ENCODE measurements around the gene PPFIBP2.

DNA sequence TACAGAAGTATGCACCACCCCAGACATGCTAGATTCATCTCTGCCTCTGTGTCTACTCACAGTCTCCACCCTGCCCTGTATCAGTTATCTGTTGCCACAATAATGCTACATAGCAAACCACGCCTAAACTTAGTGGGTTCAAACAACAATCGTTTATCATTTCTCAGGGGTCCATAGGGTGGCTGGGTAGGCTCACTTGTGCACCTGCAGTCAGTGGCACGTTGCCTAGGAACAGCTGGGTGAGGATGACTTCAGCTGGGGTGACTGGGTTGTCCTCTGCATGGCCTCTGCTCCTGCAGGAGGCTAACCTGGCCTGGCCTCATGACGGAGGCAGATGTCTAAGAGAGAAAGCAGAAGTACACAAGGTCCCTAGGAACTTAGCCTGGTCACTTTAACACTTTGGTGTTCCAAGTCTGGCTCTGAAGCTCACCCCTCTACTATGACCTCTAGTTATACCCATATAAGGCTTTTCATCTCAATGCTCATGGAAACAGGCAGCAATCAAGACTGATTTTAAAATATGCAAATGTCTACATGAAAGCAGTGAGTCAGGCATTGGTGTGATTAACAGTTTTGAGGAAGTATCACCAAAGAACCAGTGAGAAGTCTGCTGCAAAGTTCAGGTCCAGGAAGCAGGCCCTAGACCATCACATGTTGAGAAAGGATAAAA, 17.8 kb upstream of the PPFIBP2 start:
- TF ChIP-seq, protein P1, sequence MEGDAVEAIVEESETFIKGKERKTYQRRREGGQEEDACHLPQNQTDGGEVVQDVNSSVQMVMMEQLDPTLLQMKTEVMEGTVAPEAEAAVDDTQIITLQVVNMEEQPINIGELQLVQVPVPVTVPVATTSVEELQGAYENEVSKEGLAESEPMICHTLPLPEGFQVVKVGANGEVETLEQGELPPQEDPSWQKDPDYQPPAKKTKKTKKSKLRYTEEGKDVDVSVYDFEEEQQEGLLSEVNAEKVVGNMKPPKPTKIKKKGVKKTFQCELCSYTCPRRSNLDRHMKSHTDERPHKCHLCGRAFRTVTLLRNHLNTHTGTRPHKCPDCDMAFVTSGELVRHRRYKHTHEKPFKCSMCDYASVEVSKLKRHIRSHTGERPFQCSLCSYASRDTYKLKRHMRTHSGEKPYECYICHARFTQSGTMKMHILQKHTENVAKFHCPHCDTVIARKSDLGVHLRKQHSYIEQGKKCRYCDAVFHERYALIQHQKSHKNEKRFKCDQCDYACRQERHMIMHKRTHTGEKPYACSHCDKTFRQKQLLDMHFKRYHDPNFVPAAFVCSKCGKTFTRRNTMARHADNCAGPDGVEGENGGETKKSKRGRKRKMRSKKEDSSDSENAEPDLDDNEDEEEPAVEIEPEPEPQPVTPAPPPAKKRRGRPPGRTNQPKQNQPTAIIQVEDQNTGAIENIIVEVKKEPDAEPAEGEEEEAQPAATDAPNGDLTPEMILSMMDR (IDR thresholded peaks at IDR 0.05): no peak
- TF ChIP-seq EZH2phosphoT487 (IDR thresholded peaks at IDR 0.05): no peak
- TF ChIP-seq EZH2 (IDR thresholded peaks at IDR 0.05): no peak

Data from neural progenitor cell (in vitro differentiated cells).